TTC549 (cell line): Measurements from ENCODE around the gene SOCS6.
"Not testable (repeated sequence)": the region's sequence is repeated elsewhere in the genome, so short reads cannot be mapped to it uniquely, and the experiment has no call there.

Experiments
- FAIRE-seq: peaks from 2 replicates; lab custom pipeline; 2012; peaks lifted over from hg19 to GRCh38; lab: Jason Lieb, UNC

Gene SOCS6

DNA sequence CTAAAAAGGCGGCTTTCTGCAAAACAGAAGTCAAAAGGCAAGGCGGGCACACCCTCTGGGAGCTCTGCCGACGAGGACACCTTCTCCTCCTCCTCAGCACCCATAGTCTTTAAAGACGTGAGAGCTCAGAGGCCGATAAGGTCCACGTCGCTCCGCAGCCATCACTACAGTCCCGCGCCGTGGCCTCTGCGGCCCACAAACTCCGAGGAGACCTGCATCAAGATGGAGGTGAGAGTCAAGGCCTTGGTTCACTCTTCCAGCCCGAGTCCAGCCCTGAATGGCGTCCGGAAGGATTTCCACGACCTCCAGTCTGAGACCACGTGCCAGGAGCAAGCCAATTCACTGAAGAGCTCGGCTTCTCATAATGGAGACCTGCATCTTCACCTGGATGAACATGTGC, 36.1 kb downstream of the SOCS6 start:
- FAIRE-seq, result no peak

GRCh38 chr18:70326255-70326654, 37.4 kb downstream of the SOCS6 start:
- FAIRE-seq, result no peak

- FAIRE-seq, result no peak
Measured at GRCh38 chr18:70328169-70328568, 39.3 kb downstream of the SOCS6 start.

- no peak for FAIRE-seq
Measured at GRCh38 chr18:70329071-70329470, 40.2 kb downstream of the SOCS6 start.

DNA sequence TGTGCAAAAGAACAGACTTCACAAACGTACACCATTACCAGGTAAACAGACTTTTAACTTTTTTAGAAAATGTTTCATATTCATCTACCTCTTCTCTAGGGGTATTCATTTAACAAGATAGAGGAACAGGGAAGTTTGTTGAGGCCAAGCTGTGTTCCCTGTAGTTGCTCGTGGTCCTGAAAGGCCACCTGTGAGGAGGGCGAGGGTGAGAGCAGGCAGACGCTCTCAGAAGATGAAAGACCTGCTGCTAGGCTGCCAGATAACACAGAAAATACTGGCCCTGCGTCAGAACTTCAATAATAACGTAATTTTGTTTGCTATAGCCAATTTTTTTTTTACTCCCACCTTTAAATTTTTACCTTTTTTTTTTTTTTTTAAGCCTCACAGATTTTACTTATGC, 42.0 kb downstream of the SOCS6 start:
- no peak for FAIRE-seq

GRCh38 chr18:70331456-70332097, 42.7 kb downstream of the SOCS6 start:
- no peak for FAIRE-seq

DNA sequence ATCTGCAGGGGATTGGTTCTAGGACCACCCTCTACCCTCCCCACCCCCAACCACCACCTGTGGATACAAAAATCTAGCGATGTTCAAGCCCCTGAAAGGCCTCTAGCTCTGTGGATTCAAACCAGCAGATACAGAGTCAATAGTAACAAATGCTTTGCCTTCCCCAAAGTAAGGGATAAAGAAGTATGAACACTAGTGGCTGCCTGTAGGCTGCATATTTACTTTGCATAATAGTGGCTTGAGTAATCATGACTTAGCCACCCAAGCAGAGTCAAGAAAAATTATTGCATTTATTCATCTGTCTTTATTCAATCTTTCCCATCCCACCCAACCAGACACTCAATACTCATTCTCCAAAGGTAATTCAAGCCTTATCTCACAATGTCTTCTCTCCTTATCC, 43.8 kb downstream of the SOCS6 start:
- no peak for FAIRE-seq

DNA sequence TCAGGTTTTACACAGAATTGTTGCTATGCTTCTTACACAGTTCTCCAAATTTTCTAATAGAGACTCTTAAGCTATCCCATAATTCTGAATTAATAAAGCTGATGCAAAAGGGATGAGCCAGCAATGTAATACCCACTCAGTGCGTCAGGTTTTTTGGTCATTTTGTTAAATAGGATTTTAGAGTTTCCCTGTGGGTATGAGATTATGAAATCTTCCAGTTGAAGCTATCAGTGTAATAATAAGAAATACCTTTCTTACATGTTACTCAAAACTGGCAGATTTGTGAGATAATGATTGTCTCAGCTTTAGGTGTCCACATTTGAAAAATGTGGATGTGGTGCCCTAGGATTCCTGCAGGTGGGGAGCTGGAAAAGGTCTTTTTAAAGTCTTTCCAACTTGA, 44.5 kb downstream of the SOCS6 start:
- no peak for FAIRE-seq

GRCh38 chr18:70333757-70334156, 44.9 kb downstream of the SOCS6 start:
- no peak for FAIRE-seq

GRCh38 chr18:70334264-70334663, 45.4 kb downstream of the SOCS6 start:
- no peak for FAIRE-seq

- no peak for FAIRE-seq
Measured at GRCh38 chr18:70334728-70335329, 46.0 kb downstream of the SOCS6 start.

DNA sequence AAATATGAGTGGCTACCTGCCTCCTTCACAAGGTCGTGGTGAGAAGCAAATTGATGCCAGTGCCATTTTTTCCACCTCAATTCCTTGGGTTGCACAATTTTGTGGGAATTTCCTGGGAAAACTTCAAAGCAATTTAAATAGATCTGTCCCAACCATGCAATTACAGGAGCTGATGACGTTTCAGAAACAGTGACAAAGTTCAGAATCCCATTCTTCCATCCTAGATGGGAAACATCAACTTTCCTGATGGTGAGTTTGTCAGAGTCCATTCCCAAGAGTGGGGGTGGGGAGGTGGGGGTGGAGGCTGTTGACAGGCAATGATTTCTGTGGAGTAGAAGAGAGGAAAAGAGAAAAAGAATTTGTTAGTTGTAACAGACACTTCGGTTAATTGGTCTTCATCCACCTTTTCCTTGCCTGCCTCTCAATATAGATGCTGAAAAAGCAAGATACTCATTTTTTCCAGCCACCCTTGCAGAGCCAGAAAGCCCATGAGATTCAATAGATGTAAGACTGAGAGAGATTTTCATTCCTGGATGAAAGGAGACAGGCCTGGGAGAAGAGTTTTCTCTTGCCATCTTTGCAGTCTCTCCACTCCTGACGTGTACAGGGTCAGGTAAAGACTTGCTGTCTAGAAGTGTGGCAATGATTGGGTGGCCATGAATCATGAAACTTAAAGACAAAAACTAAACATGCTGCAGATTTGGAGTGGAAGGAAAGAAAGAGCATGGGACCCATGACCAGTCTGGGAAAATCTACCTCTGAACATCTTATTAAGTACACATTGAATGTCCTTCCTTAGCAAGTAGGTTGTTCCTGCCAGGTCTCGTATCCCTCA, 47.3 kb downstream of the SOCS6 start:
- FAIRE-seq, result no peak

- FAIRE-seq, result no peak
Measured at GRCh38 chr18:70337139-70337972, 48.5 kb downstream of the SOCS6 start.

DNA sequence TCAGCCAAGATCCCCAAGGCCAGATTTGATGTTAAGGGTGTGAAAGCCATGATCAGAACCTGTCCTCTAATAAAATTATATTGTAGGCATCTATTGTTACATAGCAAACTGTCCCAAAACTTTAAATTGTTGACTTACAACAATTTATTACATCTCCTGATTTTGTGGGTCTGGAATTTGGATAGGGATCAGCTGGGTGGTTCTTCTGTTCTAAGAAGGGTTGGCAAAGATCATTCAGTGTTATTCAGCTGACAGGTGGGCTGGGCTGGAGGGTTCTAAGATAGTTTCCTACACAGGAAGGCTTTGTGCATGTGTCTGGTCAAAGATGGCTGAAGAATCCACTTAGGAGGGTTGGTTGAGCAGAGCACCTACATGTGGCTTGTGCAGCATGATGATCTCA, 50.0 kb downstream of the SOCS6 start:
- no peak for FAIRE-seq

- no peak for FAIRE-seq
Measured at GRCh38 chr18:70339915-70340314, 51.1 kb downstream of the SOCS6 start.

GRCh38 chr18:70348481-70348880, 59.6 kb downstream of the SOCS6 start:
- FAIRE-seq, result not testable (repeated sequence)

- FAIRE-seq, result no peak
Measured at GRCh38 chr18:70349316-70349715, 60.5 kb downstream of the SOCS6 start.

DNA sequence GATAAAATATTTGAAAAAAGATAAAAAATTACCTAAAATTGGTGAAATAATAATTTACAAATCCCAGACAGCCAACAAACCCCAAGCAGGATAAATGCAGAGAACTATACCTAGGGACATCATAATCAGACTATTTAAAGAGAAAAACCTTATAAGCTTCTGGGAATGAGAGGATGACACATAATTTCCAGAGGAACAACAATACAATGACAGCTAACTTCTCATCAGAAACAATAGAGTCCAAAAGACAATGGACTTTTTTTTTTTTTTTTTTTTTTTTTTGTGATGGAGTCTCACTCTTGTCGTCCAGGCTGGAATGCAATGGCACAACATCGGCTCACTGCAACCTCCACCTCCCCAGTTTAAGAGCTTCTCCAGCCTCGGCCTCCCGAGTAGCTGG, 65.2 kb downstream of the SOCS6 start:
- FAIRE-seq, result no peak

DNA sequence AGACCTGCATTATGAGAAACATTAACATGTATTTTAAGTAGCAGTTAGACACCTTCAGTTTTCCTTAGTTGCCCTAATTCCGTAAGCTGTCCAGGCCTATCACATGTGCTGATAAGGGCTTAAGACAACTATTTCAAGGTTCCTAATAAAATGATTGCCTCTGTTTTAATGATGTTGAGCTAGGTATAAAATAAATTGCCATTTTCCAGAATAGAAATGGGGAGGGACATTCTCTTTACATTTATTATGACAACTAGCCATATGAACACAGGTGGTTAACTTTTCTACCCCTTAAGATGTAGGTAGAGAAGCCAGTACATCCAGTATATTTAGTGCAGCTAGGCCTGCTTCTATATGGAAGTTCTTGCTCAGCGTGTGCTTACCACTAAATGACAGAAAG, 65.9 kb downstream of the SOCS6 start:
- no peak for FAIRE-seq

GRCh38 chr18:70355620-70356385, 67.0 kb downstream of the SOCS6 start:
- FAIRE-seq, result no peak

- not testable (repeated sequence) for FAIRE-seq
Measured at GRCh38 chr18:70358105-70358406, 69.2 kb downstream of the SOCS6 start.

- FAIRE-seq, result no peak
Measured at GRCh38 chr18:70359071-70359470, 70.2 kb downstream of the SOCS6 start.
